ENCODE results near the gene CORO2A.

DNA sequence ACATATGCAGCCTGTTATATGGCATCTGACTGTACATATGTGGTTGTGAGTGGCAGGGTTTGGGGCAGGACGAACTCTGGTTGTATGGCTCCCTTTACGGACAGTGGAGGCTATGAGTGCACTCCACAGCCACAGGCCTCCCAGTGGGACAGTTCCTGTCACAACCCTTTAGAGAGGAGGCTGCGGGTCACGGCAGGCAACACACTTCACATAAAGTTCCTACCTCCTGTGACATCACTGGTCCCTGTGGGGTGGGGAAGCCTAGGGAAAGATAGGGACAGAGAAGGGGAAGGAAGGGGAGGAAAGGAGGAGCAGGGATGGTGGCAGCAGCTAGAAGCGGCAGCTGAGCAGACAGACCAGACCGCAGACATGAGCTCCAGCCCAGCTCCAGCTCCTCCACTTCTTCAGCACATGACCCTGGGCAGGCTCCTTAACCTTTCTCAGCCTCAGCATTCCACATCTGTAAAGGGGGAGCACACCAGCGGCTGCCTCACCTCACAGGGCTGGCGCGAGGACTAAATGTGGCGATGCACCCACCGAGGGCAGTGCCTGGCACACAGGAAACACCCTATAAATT, 27.4 kb upstream of the CORO2A start:
- TF ChIP-seq, protein P1, sequence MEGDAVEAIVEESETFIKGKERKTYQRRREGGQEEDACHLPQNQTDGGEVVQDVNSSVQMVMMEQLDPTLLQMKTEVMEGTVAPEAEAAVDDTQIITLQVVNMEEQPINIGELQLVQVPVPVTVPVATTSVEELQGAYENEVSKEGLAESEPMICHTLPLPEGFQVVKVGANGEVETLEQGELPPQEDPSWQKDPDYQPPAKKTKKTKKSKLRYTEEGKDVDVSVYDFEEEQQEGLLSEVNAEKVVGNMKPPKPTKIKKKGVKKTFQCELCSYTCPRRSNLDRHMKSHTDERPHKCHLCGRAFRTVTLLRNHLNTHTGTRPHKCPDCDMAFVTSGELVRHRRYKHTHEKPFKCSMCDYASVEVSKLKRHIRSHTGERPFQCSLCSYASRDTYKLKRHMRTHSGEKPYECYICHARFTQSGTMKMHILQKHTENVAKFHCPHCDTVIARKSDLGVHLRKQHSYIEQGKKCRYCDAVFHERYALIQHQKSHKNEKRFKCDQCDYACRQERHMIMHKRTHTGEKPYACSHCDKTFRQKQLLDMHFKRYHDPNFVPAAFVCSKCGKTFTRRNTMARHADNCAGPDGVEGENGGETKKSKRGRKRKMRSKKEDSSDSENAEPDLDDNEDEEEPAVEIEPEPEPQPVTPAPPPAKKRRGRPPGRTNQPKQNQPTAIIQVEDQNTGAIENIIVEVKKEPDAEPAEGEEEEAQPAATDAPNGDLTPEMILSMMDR (IDR thresholded peaks at IDR 0.05) = no peak
- TF ChIP-seq POLR2A (IDR thresholded peaks at IDR 0.05) = no peak
